ENCODE measurements around the gene SLC44A1. TPM values are rescaled to one million over a fixed set of nuclear protein-coding genes. Genes with fewer than 3 reads are reported as not detected.

The SLC44A1 gene
- polyA plus RNA-seq, 1 experiment = 6.6 TPM

- ChIA-PET POLR2A (no interaction called here), CTCF (interaction anchor here (0.7 kb wide), 1 partner anchor 84 kb away, joined by 3 read pairs; no protein-coding TSS in a partner anchor)
- no peak for DNase-seq (ENCODE audit: low read depth)
Measured at GRCh38 chr9:105308461-105309341, 64.2 kb downstream of the SLC44A1 start.

GRCh38 chr9:105309531-105309931 is 65.1 kb downstream of the SLC44A1 start:
- H3K4me3 ChIP-seq (ENCODE audit: low read depth, low read length) = no peak overlapping the region
- no peak for TF ChIP-seq CTCF (IDR thresholded peaks at IDR 0.05; ENCODE audit: insufficient read depth, low read depth, low read length)
- no peaks in the 10 kb centered on the region for H3K27me3 ChIP-seq (ENCODE audit: control insufficient read depth, insufficient read depth, low read length)
- DNase-seq (ENCODE audit: low read depth) = no peak
- ChIA-PET CTCF (interaction anchor here (0.7 kb wide), 1 partner anchor 83 kb away, joined by 3 read pairs; no protein-coding TSS in a partner anchor), POLR2A (no interaction called here)
- H3K36me3 ChIP-seq (ENCODE audit: control insufficient read depth, insufficient read depth, low read length) = no peaks in the 10 kb centered on the region

More at GRCh38 chr9:105308461-105309341, 64.2 kb downstream of the SLC44A1 start:
- Histone ChIP-seq H3K36me3 (ENCODE audit: control insufficient read depth, insufficient read depth, low read length) (no peaks in the 10 kb centered on the region), H3K4me3 (ENCODE audit: low read depth, low read length) (no peak overlapping the region), H3K27me3 (ENCODE audit: control insufficient read depth, insufficient read depth, low read length) (no peaks in the 10 kb centered on the region)
- TF ChIP-seq CTCF (IDR thresholded peaks at IDR 0.05; ENCODE audit: insufficient read depth, low read depth, low read length) = no peak

GRCh38 chr9:105311306-105311705 is 66.9 kb downstream of the SLC44A1 start:
- DNase-seq (ENCODE audit: low read depth) = no peak
- Histone ChIP-seq H3K27me3 (ENCODE audit: control insufficient read depth, insufficient read depth, low read length) (no peaks in the 10 kb centered on the region), H3K4me3 (ENCODE audit: low read depth, low read length) (no peak overlapping the region), H3K36me3 (ENCODE audit: control insufficient read depth, insufficient read depth, low read length) (no peaks in the 10 kb centered on the region)
- ChIA-PET CTCF (no interaction called here), POLR2A (no interaction called here)
- TF ChIP-seq CTCF (IDR thresholded peaks at IDR 0.05; ENCODE audit: insufficient read depth, low read depth, low read length) = no peak

- no peak overlapping the region for H3K4me3 ChIP-seq (ENCODE audit: low read depth, low read length)
- CTCF ChIA-PET = no interaction called here
- no peaks in the 10 kb centered on the region for H3K27me3 ChIP-seq (ENCODE audit: control insufficient read depth, insufficient read depth, low read length)
- DNase-seq (ENCODE audit: low read depth) = no peak
- TF ChIP-seq CTCF (IDR thresholded peaks at IDR 0.05; ENCODE audit: insufficient read depth, low read depth, low read length) = no peak
- H3K36me3 ChIP-seq (ENCODE audit: control insufficient read depth, insufficient read depth, low read length) = no peaks in the 10 kb centered on the region
- POLR2A ChIA-PET = no interaction called here
Measured at GRCh38 chr9:105313238-105313637, 68.8 kb downstream of the SLC44A1 start.

GRCh38 chr9:105316703-105317102 is 72.3 kb downstream of the SLC44A1 start:
- no peaks in the 10 kb centered on the region for H3K36me3 ChIP-seq (ENCODE audit: control insufficient read depth, insufficient read depth, low read length)
- no peak overlapping the region for H3K4me3 ChIP-seq (ENCODE audit: low read depth, low read length)
- H3K27me3 ChIP-seq (ENCODE audit: control insufficient read depth, insufficient read depth, low read length) = no peaks in the 10 kb centered on the region
- POLR2A ChIA-PET = no interaction called here
- no peak for DNase-seq (ENCODE audit: low read depth)
- TF ChIP-seq CTCF (IDR thresholded peaks at IDR 0.05; ENCODE audit: insufficient read depth, low read depth, low read length) = no peak
- CTCF ChIA-PET = interaction anchor here (0.9 to 1.0 kb wide), 2 partner anchors 9 to 10 kb away, joined by 3 to 4 read pairs; no protein-coding TSS in a partner anchor
